GM19452 (cell line): Measurements from ENCODE around the gene ATP8B4.
"Not testable (repeated sequence)": the region's sequence is repeated elsewhere in the genome, so short reads cannot be mapped to it uniquely, and the experiment has no call there.

Experiments used
- ATAC-seq: cut with Tn5 transposase; IDR thresholded peaks from one replicate; pipeline ENCODE4 v1.9.1; 2021; ENCODE audit not compliant: unreplicated experiment

ATP8B4 gene

GRCh38 chr15:50138391-50138790 is 19.4 kb upstream of the ATP8B4 start:
- ATAC-seq = no peak

DNA sequence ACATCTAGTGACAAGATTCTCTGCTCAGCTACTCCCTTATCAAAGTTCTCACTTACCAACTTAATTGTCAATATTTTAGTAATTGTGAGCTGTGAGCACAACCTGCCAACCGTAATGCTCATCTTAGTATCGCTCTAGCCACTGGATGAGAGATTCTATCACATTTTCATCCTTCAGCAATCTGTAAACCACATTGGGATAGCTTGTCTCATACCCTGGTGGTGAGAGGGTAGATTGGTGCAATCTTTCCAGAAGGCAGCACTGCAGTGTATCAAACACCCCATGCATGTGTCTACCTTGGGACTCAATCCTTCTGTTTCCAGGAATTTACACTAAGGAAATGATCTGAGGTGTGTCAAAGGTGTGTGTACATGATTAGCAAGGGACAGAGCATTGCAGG is 18.9 kb upstream of the ATP8B4 start:
- no peak for ATAC-seq

DNA sequence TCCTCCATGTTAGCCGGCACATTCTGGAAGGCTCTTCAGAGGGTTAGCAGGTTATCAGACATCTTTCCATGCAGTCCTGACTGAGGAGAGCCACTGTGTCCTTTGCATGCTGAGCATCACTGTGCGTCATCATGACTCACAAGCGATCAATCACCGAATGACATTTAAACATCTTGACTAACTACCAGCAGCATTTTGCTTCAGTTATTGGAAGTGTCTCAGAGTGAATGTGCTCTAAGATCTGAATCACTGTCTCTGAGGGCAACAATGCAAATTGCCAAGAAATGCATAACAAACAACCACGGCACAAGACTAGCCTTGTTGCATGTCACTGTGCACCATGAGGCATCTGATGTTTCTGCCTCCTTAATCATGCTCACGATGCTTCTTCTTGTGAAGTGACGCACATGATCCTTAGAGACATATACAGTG is 18.3 kb upstream of the ATP8B4 start:
- no peak for ATAC-seq

GRCh38 chr15:50135031-50135551 is 16.1 kb upstream of the ATP8B4 start:
- ATAC-seq = peak; percentile 66

DNA sequence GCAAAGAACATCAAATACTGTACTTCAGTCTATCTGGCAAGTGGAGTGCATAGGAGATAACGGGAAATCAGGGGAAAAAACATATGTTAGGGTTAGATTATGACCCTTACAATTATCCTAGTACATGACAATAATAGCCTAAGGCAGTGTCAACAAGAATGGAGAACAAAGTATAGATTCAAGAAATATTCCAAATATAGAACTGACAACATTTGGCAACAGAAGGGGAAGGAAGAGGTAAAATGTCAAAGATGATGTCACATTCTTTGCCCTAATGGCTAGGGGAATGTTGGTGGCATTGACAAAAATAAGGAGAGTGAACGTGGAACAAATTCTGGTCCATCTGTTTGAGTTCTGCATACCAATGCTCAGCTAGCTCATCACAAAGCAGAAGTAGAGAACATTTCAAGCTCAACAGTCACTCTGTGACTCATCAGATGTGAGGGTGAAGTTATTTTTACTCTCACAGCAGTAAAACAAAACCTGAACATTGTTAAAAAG is 15.5 kb upstream of the ATP8B4 start:
- peak; percentile 63 for ATAC-seq

- not testable (repeated sequence) for ATAC-seq
Observed at GRCh38 chr15:50132251-50132984, 13.4 kb upstream of the ATP8B4 start.

GRCh38 chr15:50131617-50132016 is 12.6 kb upstream of the ATP8B4 start:
- no peak for ATAC-seq

GRCh38 chr15:50128266-50128665 is 9.2 kb upstream of the ATP8B4 start:
- ATAC-seq = no peak

DNA sequence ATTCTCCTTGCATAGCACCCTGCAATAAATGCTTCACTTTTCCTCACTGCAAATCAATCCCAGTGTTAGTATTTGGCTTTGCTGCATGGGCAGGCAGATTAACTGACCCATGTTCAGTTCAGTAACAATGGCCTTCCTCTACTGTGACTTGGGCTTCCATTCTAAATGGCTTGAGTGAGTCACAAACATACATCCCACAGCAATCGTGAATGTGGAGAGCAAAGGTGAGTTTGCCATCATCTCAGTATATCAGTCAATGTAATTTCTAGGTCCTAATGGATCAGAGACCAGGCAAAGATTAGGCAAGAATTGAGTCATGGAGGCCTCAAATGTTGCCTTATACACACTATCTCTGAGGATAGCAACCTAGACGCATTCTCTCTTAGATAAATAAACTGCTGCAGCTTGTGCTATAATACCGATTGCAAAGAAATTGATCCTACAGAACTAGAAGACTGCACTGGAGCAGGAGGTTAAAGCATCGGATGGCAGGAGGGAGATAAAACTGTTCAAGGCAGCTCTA is 8.3 kb upstream of the ATP8B4 start:
- ATAC-seq = no peak

GRCh38 chr15:50126072-50126471 is 7.0 kb upstream of the ATP8B4 start:
- no peak for ATAC-seq

DNA sequence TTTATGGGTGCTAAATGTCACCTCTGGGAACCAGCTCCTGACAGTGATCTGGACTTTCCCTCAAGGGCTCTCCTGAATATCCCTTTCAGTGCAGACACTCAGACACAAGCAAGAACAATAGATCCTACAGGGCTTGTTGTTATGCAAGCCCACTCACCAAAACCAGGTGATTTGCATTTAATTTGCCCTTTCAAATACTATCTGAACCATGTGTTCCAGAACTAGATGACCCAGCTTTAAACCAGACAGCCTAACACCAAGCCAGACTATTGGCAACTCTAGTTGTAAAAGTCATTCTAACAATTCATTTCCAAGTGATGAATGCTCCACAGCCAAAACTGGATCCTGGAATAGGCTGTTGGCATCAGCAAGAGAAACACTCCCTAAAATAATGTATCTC is 5.6 kb upstream of the ATP8B4 start:
- ATAC-seq = no peak

- ATAC-seq = no peak
Observed at GRCh38 chr15:50123861-50124557, 5.0 kb upstream of the ATP8B4 start.

DNA sequence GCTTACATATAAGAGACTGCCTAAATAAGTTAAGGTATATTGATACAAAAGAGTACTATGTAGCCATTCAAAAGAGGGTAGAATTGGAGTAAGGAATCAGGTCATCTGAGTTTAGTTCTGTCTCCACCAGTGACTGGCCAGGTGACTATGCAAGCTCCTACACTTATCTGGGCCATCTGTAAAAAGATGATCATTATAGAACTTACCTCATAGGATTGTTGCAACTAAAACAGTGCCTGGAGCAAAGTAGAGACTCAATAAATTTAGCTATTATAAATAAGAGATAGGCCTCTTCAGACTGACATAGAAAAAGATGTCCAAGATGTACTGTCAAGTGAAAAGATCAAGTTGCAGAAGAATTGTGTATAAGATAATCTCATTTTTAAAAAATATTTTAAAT is 1.7 kb upstream of the ATP8B4 start:
- no peak for ATAC-seq

GRCh38 chr15:50117431-50118027 is 1.5 kb downstream of the ATP8B4 start:
- ATAC-seq = no peak

GRCh38 chr15:50116477-50116876 is 2.6 kb downstream of the ATP8B4 start:
- no peak for ATAC-seq

- no peak for ATAC-seq
Observed at GRCh38 chr15:50113992-50114780, 4.8 kb downstream of the ATP8B4 start.

GRCh38 chr15:50113187-50113505 is 5.9 kb downstream of the ATP8B4 start:
- no peak for ATAC-seq

GRCh38 chr15:50112488-50113186 is 6.4 kb downstream of the ATP8B4 start:
- no peak for ATAC-seq

GRCh38 chr15:50110285-50110684 is 8.7 kb downstream of the ATP8B4 start:
- no peak for ATAC-seq
